Measurements from ENCODE around the gene BNIP3.

BNIP3 gene

GRCh38 chr10:131980761-131981428 lies 828 bp downstream of the BNIP3 start:
- TF ChIP-seq JUND (IDR thresholded peaks at IDR 0.05; ENCODE audit: low read depth) = no peak
- DNase-seq (ENCODE audit: low read depth in 1 of 2, low spot score in 1 of 2) = no peak
- in situ Hi-C loops (cut with HindIII; ENCODE audit: low pct_unique_long_range_greater_than_20kb, low sequenced_read_pairs) = no loop called here

GRCh38 chr10:131980321-131980720 lies 1.4 kb downstream of the BNIP3 start:
- TF ChIP-seq JUND (IDR thresholded peaks at IDR 0.05; ENCODE audit: low read depth) = no peak
- in situ Hi-C loops (cut with HindIII; ENCODE audit: low pct_unique_long_range_greater_than_20kb, low sequenced_read_pairs) = no loop called here
- DNase-seq (ENCODE audit: low read depth in 1 of 2, low spot score in 1 of 2) = no peak

GRCh38 chr10:131979821-131980270 lies 1.9 kb downstream of the BNIP3 start:
- TF ChIP-seq JUND (IDR thresholded peaks at IDR 0.05; ENCODE audit: low read depth) = no peak
- DNase-seq (ENCODE audit: low read depth in 1 of 2, low spot score in 1 of 2) = no peak
- in situ Hi-C loops (cut with HindIII; ENCODE audit: low pct_unique_long_range_greater_than_20kb, low sequenced_read_pairs) = no loop called here

- in situ Hi-C loops (cut with HindIII; ENCODE audit: low pct_unique_long_range_greater_than_20kb, low sequenced_read_pairs) = no loop called here
- no peak for TF ChIP-seq JUND (IDR thresholded peaks at IDR 0.05; ENCODE audit: low read depth)
- no peak for DNase-seq (ENCODE audit: low read depth in 1 of 2, low spot score in 1 of 2)
These were observed 2.4 kb downstream of the BNIP3 start for GRCh38 chr10:131979336-131979735.

GRCh38 chr10:131978851-131979250 lies 2.9 kb downstream of the BNIP3 start:
- no peak for TF ChIP-seq JUND (IDR thresholded peaks at IDR 0.05; ENCODE audit: low read depth)
- no peak for DNase-seq (ENCODE audit: low read depth in 1 of 2, low spot score in 1 of 2)
- in situ Hi-C loops (cut with HindIII; ENCODE audit: low pct_unique_long_range_greater_than_20kb, low sequenced_read_pairs) = no loop called here

GRCh38 chr10:131978366-131978765 lies 3.4 kb downstream of the BNIP3 start:
- no peak for DNase-seq (ENCODE audit: low read depth in 1 of 2, low spot score in 1 of 2)
- TF ChIP-seq JUND (IDR thresholded peaks at IDR 0.05; ENCODE audit: low read depth) = no peak
- in situ Hi-C loops (cut with HindIII; ENCODE audit: low pct_unique_long_range_greater_than_20kb, low sequenced_read_pairs) = no loop called here

- no peak for TF ChIP-seq JUND (IDR thresholded peaks at IDR 0.05; ENCODE audit: low read depth)
- in situ Hi-C loops (cut with HindIII; ENCODE audit: low pct_unique_long_range_greater_than_20kb, low sequenced_read_pairs) = no loop called here
- no peak for DNase-seq (ENCODE audit: low read depth in 1 of 2, low spot score in 1 of 2)
These were observed 4.2 kb downstream of the BNIP3 start for GRCh38 chr10:131977323-131978096.

- no peak for TF ChIP-seq JUND (IDR thresholded peaks at IDR 0.05; ENCODE audit: low read depth)
- no peak for DNase-seq (ENCODE audit: low read depth in 1 of 2, low spot score in 1 of 2)
- in situ Hi-C loops (cut with HindIII; ENCODE audit: low pct_unique_long_range_greater_than_20kb, low sequenced_read_pairs) = no loop called here
These were observed 5.9 kb downstream of the BNIP3 start for GRCh38 chr10:131975796-131976195.

- no peak for TF ChIP-seq JUND (IDR thresholded peaks at IDR 0.05; ENCODE audit: low read depth)
- in situ Hi-C loops (cut with HindIII; ENCODE audit: low pct_unique_long_range_greater_than_20kb, low sequenced_read_pairs) = no loop called here
- DNase-seq (ENCODE audit: low read depth in 1 of 2, low spot score in 1 of 2) = no peak
These were observed 6.7 kb downstream of the BNIP3 start for GRCh38 chr10:131975003-131975402.

GRCh38 chr10:131974034-131974817 lies 7.5 kb downstream of the BNIP3 start:
- TF ChIP-seq JUND (IDR thresholded peaks at IDR 0.05; ENCODE audit: low read depth) = no peak
- in situ Hi-C loops (cut with HindIII; ENCODE audit: low pct_unique_long_range_greater_than_20kb, low sequenced_read_pairs) = no loop called here
- DNase-seq (ENCODE audit: low read depth in 1 of 2, low spot score in 1 of 2) = no peak

- in situ Hi-C loops (cut with HindIII; ENCODE audit: low pct_unique_long_range_greater_than_20kb, low sequenced_read_pairs) = no loop called here
These were observed 8.4 kb downstream of the BNIP3 start for GRCh38 chr10:131973160-131973951.

GRCh38 chr10:131972474-131973071 lies 9.2 kb downstream of the BNIP3 start:
- TF ChIP-seq JUND (IDR thresholded peaks at IDR 0.05; ENCODE audit: low read depth) = no peak
- in situ Hi-C loops (cut with HindIII; ENCODE audit: low pct_unique_long_range_greater_than_20kb, low sequenced_read_pairs) = no loop called here
- DNase-seq (ENCODE audit: low read depth in 1 of 2, low spot score in 1 of 2) = peak in 1 of 2 experiments; percentile 15

More at GRCh38 chr10:131973160-131973951, 8.4 kb downstream of the BNIP3 start:
- TF ChIP-seq JUND (IDR thresholded peaks at IDR 0.05; ENCODE audit: low read depth) = no peak
- no peak for DNase-seq (ENCODE audit: low read depth in 1 of 2, low spot score in 1 of 2)

All from T47D (cell line).